HUES48 (cell line): ENCODE data around the gene ELMO2.
"Not testable (repeated sequence)": the region's sequence is repeated elsewhere in the genome, so short reads cannot be mapped to it uniquely, and the experiment has no call there.

Experiments used
- H3K27ac ChIP-seq: one replicate; pipeline ENCODE4 v1.7.0; 2013; ENCODE audit warnings: low read depth, low read length, inconsistent platforms
- H3K27me3 ChIP-seq: 2 replicates; pipeline ENCODE4 v1.6.1; 2013; ENCODE audit warnings: mild to moderate bottlenecking, low read length; ENCODE audit not compliant: control insufficient read depth, insufficient read depth
- H3K36me3 ChIP-seq: 2 replicates; pipeline ENCODE4 v1.6.1; 2013; ENCODE audit warnings: low read length; ENCODE audit not compliant: control insufficient read depth, insufficient read depth
- H3K4me1 ChIP-seq: 2 replicates; pipeline ENCODE4 v1.6.1; 2013; ENCODE audit warnings: mild to moderate bottlenecking, low read length; ENCODE audit not compliant: control insufficient read depth, insufficient read depth
- H3K4me3 ChIP-seq: 2 replicates; pipeline ENCODE4 v1.5.1; 2013; ENCODE audit warnings: mild to moderate bottlenecking, low read depth, low read length
- H3K9ac ChIP-seq: 2 replicates; pipeline ENCODE4 v1.6.1; 2013; ENCODE audit warnings: mild to moderate bottlenecking, low read depth, low read length, moderate library complexity
- H3K9me3 ChIP-seq: 2 replicates; pipeline ENCODE4 v1.6.1; 2013; ENCODE audit warnings: low read length; ENCODE audit not compliant: control insufficient read depth, insufficient read depth

Gene ELMO2

DNA sequence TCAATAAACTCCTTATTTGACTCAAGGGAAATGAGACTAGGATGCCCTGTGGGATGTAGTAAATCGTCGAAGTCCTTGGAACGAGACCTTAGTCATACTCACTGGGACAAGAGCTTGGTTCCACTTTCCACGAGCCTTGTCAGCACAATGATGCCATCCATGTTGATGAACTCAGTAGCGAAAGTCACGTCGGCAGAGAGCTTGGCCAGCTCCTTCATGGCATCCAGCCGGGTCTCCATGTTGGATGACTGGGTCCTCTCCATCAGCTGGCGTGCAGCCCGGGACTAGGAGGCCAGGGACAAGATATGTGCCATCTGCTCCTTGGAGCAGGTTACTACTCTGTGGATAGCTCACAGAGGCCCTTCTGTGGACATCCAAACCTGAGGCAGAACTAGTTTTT is 17.5 kb downstream of the ELMO2 start:
- Histone ChIP-seq H3K4me1 (no peaks in the 10 kb centered on the region), H3K27me3 (no peaks in the 10 kb centered on the region), H3K36me3 (peaks cover 96% of the 10 kb centered on the region), H3K9me3 (no peaks in the 10 kb centered on the region), H3K9ac (no peak overlapping the region), H3K4me3 (no peak overlapping the region), H3K27ac (no peak overlapping the region)

- Histone ChIP-seq H3K9ac (no peak overlapping the region), H3K36me3 (peaks cover 96% of the 10 kb centered on the region), H3K4me1 (no peaks in the 10 kb centered on the region), H3K9me3 (no peaks in the 10 kb centered on the region), H3K27ac (no peak overlapping the region), H3K4me3 (no peak overlapping the region), H3K27me3 (no peaks in the 10 kb centered on the region)
Measured at GRCh38 chr20:46388201-46388836, 18.1 kb downstream of the ELMO2 start.

GRCh38 chr20:46387054-46387453 is 19.4 kb downstream of the ELMO2 start:
- not testable (repeated sequence) for H3K4me1 ChIP-seq, H3K9ac ChIP-seq, H3K27ac ChIP-seq, H3K27me3 ChIP-seq, H3K4me3 ChIP-seq, H3K9me3 ChIP-seq
- peaks cover 96% of the 10 kb centered on the region for H3K36me3 ChIP-seq

DNA sequence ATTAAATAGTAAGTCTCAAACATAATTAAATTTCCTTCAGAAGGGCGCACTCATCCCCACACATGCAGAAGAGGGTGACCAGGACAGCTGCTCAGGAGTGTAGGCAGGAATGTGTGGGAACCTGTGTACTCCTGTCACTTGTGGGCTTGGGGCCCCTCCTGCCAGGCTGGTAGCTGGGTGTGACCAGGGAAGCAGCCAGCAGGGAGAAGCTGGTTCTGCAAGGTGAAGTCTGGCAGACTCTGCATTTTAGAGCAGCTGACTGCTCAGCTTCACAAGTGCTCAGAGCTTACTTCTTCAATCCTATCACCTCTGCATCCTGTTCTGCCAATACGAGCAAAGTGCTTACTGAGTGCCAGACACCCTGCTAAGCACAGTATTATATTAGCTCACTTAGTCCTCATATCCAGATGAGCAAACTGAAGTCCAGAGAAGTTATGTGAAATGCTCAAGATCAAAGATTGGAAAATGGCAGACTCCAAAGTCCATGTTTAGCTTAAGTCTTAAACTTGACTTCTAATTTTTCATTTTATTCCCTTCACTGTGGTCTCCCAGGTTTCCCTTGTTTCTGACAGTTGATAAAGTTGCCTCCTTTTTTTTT is 27.9 kb downstream of the ELMO2 start:
- Histone ChIP-seq H3K4me1 (no peaks in the 10 kb centered on the region), H3K9me3 (no peaks in the 10 kb centered on the region), H3K4me3 (no peak overlapping the region), H3K27ac (no peak overlapping the region), H3K27me3 (no peaks in the 10 kb centered on the region), H3K9ac (no peak overlapping the region), H3K36me3 (peaks cover 95% of the 10 kb centered on the region)

DNA sequence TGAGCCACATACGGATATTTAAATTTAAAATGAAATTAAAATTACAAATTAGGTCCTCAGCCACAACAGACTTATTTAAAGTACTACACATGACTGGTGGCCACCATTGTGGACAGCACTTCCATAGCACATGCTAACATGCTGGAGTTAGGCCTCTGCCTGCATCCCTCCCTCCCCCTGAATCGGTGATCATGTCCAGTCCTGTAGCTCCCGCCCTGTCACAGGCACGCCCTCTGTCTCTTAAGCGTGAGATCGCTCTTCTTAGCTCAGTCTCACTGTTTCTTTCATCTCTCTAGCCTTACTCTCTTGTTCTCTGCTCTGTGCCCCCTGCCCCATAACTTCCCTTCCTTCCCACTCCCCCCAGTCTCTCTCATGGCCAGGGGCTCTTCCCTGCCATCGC is 28.9 kb downstream of the ELMO2 start:
- Histone ChIP-seq H3K36me3 (peaks cover 95% of the 10 kb centered on the region), H3K4me1 (no peaks in the 10 kb centered on the region), H3K27ac (no peak overlapping the region), H3K4me3 (no peak overlapping the region), H3K27me3 (no peaks in the 10 kb centered on the region), H3K9ac (no peak overlapping the region), H3K9me3 (no peaks in the 10 kb centered on the region)

GRCh38 chr20:46376196-46376785 is 30.1 kb downstream of the ELMO2 start:
- no peak overlapping the region for H3K9ac ChIP-seq

GRCh38 chr20:46375771-46376170 is 30.6 kb downstream of the ELMO2 start:
- Histone ChIP-seq H3K4me3 (no peak overlapping the region), H3K4me1 (no peaks in the 10 kb centered on the region), H3K9me3 (no peaks in the 10 kb centered on the region), H3K27ac (no peak overlapping the region), H3K9ac (no peak overlapping the region), H3K36me3 (peaks cover 93% of the 10 kb centered on the region), H3K27me3 (no peaks in the 10 kb centered on the region)

More at GRCh38 chr20:46376196-46376785, 30.1 kb downstream of the ELMO2 start:
- peaks cover 93% of the 10 kb centered on the region for H3K36me3 ChIP-seq
- H3K9me3 ChIP-seq, result no peaks in the 10 kb centered on the region
- H3K4me3 ChIP-seq, result no peak overlapping the region
- no peak overlapping the region for H3K27ac ChIP-seq
- no peaks in the 10 kb centered on the region for H3K4me1 ChIP-seq
- no peaks in the 10 kb centered on the region for H3K27me3 ChIP-seq

DNA sequence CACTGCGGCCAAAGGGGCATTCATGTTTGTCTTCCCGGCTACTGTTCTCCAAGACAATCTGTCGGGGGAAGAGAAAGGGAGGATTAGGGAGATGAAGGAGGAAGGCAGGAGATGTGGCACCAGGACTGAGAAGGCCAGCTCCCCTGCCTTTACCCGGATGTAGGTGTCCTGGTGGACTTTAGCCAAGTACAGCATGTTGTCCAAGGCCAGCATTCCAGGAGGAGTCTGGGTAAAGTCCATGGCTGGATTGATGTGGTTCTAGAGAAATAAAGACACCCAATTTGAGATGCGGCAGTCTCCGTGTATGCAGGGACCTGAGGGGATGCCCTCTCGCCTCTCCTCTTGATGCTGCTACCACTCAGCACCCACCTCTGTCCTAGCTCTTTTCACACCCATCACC is 32.0 kb downstream of the ELMO2 start:
- Histone ChIP-seq H3K9ac (no peak overlapping the region), H3K9me3 (no peaks in the 10 kb centered on the region), H3K4me3 (no peak overlapping the region), H3K27ac (no peak overlapping the region), H3K4me1 (no peaks in the 10 kb centered on the region), H3K36me3 (peaks cover 92% of the 10 kb centered on the region), H3K27me3 (no peaks in the 10 kb centered on the region)

DNA sequence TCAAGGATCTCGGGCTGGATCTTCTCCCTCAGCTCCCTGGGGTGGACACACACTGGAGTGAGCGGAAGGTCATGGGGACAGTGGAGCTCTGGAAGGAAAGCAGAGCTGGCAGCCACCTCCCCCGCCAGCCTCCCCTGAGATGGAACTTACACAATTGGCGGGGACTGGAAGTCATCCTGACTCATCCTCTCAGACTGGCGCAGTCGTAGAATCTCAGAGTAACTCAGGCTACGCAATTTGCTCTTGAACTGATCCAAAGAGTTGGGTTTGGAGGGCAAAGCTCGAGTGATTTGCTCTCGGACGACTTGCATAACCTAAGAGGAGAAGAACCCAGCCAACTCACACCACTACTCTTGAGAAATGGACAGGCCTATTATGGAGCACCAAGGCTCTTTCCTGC is 34.8 kb downstream of the ELMO2 start:
- H3K36me3 ChIP-seq, result peaks cover 96% of the 10 kb centered on the region
- H3K9me3 ChIP-seq, result no peaks in the 10 kb centered on the region
- H3K4me3 ChIP-seq, result no peak overlapping the region
- no peak overlapping the region for H3K27ac ChIP-seq
- no peaks in the 10 kb centered on the region for H3K4me1 ChIP-seq
- no peaks in the 10 kb centered on the region for H3K27me3 ChIP-seq
- H3K9ac ChIP-seq, result no peak overlapping the region

GRCh38 chr20:46368902-46369268 is 37.5 kb downstream of the ELMO2 start:
- Histone ChIP-seq H3K4me1 (no peaks in the 10 kb centered on the region), H3K9me3 (no peaks in the 10 kb centered on the region), H3K27me3 (no peaks in the 10 kb centered on the region), H3K4me3 (no peak overlapping the region), H3K27ac (no peak overlapping the region), H3K9ac (no peak overlapping the region), H3K36me3 (peaks cover 80% of the 10 kb centered on the region)
